ENCODE measurements around the gene MISP. TPM values are rescaled to one million over a fixed set of nuclear protein-coding genes. Genes with fewer than 3 reads are reported as not detected.
A peak's percentile ranks its signal among the peaks of the same experiment; 100 is the strongest.

The MISP gene
- total and polyA plus RNA-seq, 2 of the 4 experiments (the other 2 are of a cell fraction) = not detected

DNA sequence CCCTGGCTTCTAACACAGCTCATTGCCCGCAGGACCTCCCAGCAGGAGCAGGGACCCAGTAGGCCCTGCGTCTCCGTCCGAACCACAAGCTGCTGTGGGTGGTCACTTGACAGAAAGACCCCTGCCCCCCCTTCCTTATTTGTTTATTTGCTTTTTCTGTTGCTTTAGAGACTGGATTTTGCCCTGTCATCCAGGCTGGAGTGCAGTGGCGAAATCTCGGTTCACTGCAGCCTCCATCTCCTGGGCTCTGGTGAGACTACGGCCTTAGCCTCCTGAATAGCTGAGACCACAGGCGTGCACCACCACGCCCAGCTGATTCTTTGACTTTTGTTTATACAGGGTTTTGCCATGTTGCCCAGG, 38.8 kb downstream of the MISP start:
- Histone ChIP-seq H2AFZ (replicated peaks; ENCODE audit: low read length, poor library complexity) (peak overlapping the region; percentile 40), H3K9ac (ENCODE audit: low read depth, low read length) (no peak overlapping the region), H3K56ac (ENCODE audit: extremely low read depth, insufficient read depth, low read length) (no peak overlapping the region), H3K18ac (ENCODE audit: low read depth, low read length) (no peak overlapping the region), H3K4me2 (ENCODE audit: low read depth, low read length) (no peak overlapping the region), H3K9me1 (ENCODE audit: insufficient read depth, low read length) (no peaks in the 10 kb centered on the region; the same call in 1 of the 2 replicates), H2BK15ac (ENCODE audit: low read depth, low read length) (no peak overlapping the region), H3K79me1 (ENCODE audit: low read depth in 1 of 2, low read length in 2 of 2) (0 out of 4 replicates have a peak, but pooled peaks cover 0 to 1% of the 10 kb centered on the region in 2 experiments), H2BK120ac (ENCODE audit: low read depth, low read length) (no peak overlapping the region), H4K20me1 (ENCODE audit: insufficient read depth, low read length) (no peaks in the 10 kb centered on the region), H2BK20ac (ENCODE audit: low read depth, low read length) (no peak overlapping the region), H3K23ac (ENCODE audit: low read depth, low read length) (no peak overlapping the region), H3K27me3 (ENCODE audit: control insufficient read depth, insufficient read depth, low read length) (no peaks in the 10 kb centered on the region), H3K36me3 (ENCODE audit: control insufficient read depth, insufficient read depth, low read length) (no peaks in the 10 kb centered on the region), H2AK9ac (replicated peaks; ENCODE audit: low read depth, low read length, poor library complexity) (no peak overlapping the region), H3K27ac (ENCODE audit: insufficient read depth, low read length) (no peak overlapping the region), H4K8ac (ENCODE audit: low read depth in 2 of 2, low read length in 2 of 2) (peak overlapping the region in 1 of 2 experiments; percentile 20; a peak in 1 of 4 replicates), H3K14ac (replicated peaks; ENCODE audit: low read depth, low read length) (no peak overlapping the region), H4K5ac (ENCODE audit: low read depth, low read length) (no peak overlapping the region), H2AK5ac (ENCODE audit: low read depth, low read length) (peak overlapping the region; percentile 59; the same call in 1 of the 2 replicates), H3K4ac (ENCODE audit: low read depth, low read length) (no peak overlapping the region), H4K91ac (ENCODE audit: insufficient read depth, low read depth, low read length) (no peak overlapping the region), H3K4me3 (ENCODE audit: insufficient read depth, low read depth, low read length) (no peak overlapping the region), H2BK5ac (ENCODE audit: low read depth, low read length, poor library complexity, severe bottlenecking) (no peak overlapping the region), H3K4me1 (ENCODE audit: control insufficient read depth, insufficient read depth, low read length) (peaks cover 2% of the 10 kb centered on the region; the same call in 1 of the 2 replicates), H3K9me3 (ENCODE audit: control insufficient read depth, insufficient read depth, low read length) (no peaks in the 10 kb centered on the region)
- POLR2A ChIA-PET (ENCODE audit: unreplicated experiment) = no interaction called here
- 95% methylated on average over 4 of the region's 9 CpGs; no CpG with 5 or more reads in 1 of the 2 experiments for WGBS, 2 experiments (ENCODE audit: extremely low coverage in 2 of 2, insufficient read length in 1 of 2)
- CTCF ChIA-PET = no interaction called here
- no peak for ATAC-seq (ENCODE audit: low read depth)
- in situ Hi-C loops (cut with MboI; ENCODE audit: low sequenced_read_pairs) (no loop called here), dilution Hi-C loops (cut with HindIII; ENCODE audit: low sequenced_read_pairs, unreplicated experiment) (no loop called here), intact Hi-C loops (cut with micrococcal nuclease) (no loop called here)
- no TSS peak for BruUV-seq (replicated peaks)
- TF ChIP-seq, protein P1, sequence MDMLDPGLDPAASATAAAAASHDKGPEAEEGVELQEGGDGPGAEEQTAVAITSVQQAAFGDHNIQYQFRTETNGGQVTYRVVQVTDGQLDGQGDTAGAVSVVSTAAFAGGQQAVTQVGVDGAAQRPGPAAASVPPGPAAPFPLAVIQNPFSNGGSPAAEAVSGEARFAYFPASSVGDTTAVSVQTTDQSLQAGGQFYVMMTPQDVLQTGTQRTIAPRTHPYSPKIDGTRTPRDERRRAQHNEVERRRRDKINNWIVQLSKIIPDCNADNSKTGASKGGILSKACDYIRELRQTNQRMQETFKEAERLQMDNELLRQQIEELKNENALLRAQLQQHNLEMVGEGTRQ (IDR thresholded peaks at IDR 0.05; ENCODE audit: low read depth, low read length) = no peak
- TF ChIP-seq NFE2L2 (IDR thresholded peaks at IDR 0.05; ENCODE audit: low read depth, low read length) (peak; percentile 61; the same call in 1 of the 2 replicates), MAZ (IDR thresholded peaks at IDR 0.05; ENCODE audit: borderline replicate concordance, low read depth, low read length) (no peak), MAFK (IDR thresholded peaks at IDR 0.05; ENCODE audit: low read depth, low read length) (no peak), RFX5 (IDR thresholded peaks at IDR 0.05; ENCODE audit: low read depth, low read length) (no peak)
- DNase-seq = no peak
